Suprapubic skin (tissue), 4 donors: ENCODE measurements around the gene KLK2. TPM values are rescaled to one million over a fixed set of nuclear protein-coding genes. Genes with fewer than 3 reads are reported as not detected.

ENCODE experiments used
- DNase-seq, 2 donors: peaks; one replicate each; pipeline ENCODE4 v3.0.0-alpha.2; 2019; ENCODE audit warnings: low spot score in 2 of 2
- H3K27ac ChIP-seq: fragments of 200-600 bp; sonication (generic); one replicate; pipeline ENCODE4 v1.5.1; 2019
- H3K27me3 ChIP-seq: fragments of 200-600 bp; sonication (generic); one replicate; pipeline ENCODE4 v1.5.1; 2019
- H3K36me3 ChIP-seq: fragments of 200-600 bp; sonication (generic); one replicate; pipeline ENCODE4 v1.5.1; 2019
- H3K4me1 ChIP-seq: fragments of 200-600 bp; sonication (generic); one replicate; pipeline ENCODE4 v1.5.1; 2019
- H3K4me3 ChIP-seq: fragments of 200-600 bp; sonication (generic); one replicate; pipeline ENCODE4 v1.5.1; 2019; ENCODE audit warnings: mild to moderate bottlenecking
- H3K9me3 ChIP-seq: fragments of 200-600 bp; sonication (generic); one replicate; pipeline ENCODE4 v1.5.1; 2019
- EP300 ChIP-seq: sonication (generic); formaldehyde crosslinking; IDR thresholded peaks from one replicate; pipeline ENCODE4 v1.6.1; 2017; ENCODE audit warnings: antibody characterized with exemption
- POLR2A ChIP-seq, 2 donors: fragments of 450-650 bp; IDR thresholded peaks; one replicate each; pipeline ENCODE4 v1.6.1; 2017; ENCODE audit warnings: antibody characterized with exemption in 2 of 2, mild to moderate bottlenecking in 2 of 2, moderate library complexity in 2 of 2
- POLR2AphosphoS5 ChIP-seq, 3 donors: sonication (generic); formaldehyde crosslinking; IDR thresholded peaks; one replicate each; pipeline ENCODE4 v1.6.1; 2017; ENCODE audit warnings: antibody characterized with exemption in 3 of 3
- WGBS: methylation state at CpG from one replicate; pipeline ENCODE4 v1.1.5; 2018; 5-methylcytosine and 5-hydroxymethylcytosine counted together
- total RNA-seq, 4 donors: library from RNA; depleted of rRNA; stranded (reverse); fragments of >200 nt; gene quantifications; one replicate each; pipeline ENCODE4 v1.1.0, GENCODE V29; 2016
- TF ChIP-seq, protein P1 (sequence below), 2 donors: fragments of 200-600 bp in 1 of 2; fragments of 450-650 bp in 1 of 2; sonication (generic) in 1 of 2; IDR thresholded peaks; one replicate each; pipeline ENCODE4 v1.5.1; 2016 to 2019; ENCODE audit warnings: antibody characterized with exemption in 2 of 2, mild to moderate bottlenecking in 1 of 2, moderate library complexity in 1 of 2

The KLK2 gene
- total RNA-seq, 4 donors from 2014 or later: not detected

DNA sequence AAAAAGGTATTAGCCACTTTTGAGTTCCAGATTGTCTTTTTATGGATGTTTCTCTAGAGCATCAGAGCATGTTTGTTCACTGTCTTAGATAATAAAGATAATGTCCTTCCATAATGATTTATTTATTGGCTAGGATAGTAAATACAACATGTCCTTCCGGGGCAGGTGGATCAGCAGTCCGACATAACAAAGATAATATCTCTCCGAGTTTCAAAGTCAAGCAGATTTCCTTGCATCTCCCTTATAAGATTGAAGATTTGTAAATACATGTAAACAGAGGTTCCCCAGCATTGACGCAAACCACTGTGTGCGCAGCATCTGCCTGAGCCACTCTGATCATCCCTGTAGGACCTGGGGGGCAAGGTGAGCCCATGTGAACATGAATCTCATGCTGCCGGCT lies 31.1 kb upstream of the KLK2 start:
- Histone ChIP-seq H3K4me3 (no peak overlapping the region), H3K4me1 (no peaks in the 10 kb centered on the region), H3K9me3 (no peaks in the 10 kb centered on the region), H3K36me3 (no peaks in the 10 kb centered on the region), H3K27me3 (peaks cover 25% of the 10 kb centered on the region), H3K27ac (no peak overlapping the region)
- no peak for DNase-seq
- TF ChIP-seq, protein P1, sequence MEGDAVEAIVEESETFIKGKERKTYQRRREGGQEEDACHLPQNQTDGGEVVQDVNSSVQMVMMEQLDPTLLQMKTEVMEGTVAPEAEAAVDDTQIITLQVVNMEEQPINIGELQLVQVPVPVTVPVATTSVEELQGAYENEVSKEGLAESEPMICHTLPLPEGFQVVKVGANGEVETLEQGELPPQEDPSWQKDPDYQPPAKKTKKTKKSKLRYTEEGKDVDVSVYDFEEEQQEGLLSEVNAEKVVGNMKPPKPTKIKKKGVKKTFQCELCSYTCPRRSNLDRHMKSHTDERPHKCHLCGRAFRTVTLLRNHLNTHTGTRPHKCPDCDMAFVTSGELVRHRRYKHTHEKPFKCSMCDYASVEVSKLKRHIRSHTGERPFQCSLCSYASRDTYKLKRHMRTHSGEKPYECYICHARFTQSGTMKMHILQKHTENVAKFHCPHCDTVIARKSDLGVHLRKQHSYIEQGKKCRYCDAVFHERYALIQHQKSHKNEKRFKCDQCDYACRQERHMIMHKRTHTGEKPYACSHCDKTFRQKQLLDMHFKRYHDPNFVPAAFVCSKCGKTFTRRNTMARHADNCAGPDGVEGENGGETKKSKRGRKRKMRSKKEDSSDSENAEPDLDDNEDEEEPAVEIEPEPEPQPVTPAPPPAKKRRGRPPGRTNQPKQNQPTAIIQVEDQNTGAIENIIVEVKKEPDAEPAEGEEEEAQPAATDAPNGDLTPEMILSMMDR (IDR thresholded peaks at IDR 0.05): no peak
- no peak for TF ChIP-seq POLR2A (IDR thresholded peaks at IDR 0.05)
- no peak for TF ChIP-seq EP300
- TF ChIP-seq POLR2AphosphoS5 (IDR thresholded peaks at IDR 0.05): no peak
- WGBS: 87% methylated on average over 6 of the region's 6 CpGs

DNA sequence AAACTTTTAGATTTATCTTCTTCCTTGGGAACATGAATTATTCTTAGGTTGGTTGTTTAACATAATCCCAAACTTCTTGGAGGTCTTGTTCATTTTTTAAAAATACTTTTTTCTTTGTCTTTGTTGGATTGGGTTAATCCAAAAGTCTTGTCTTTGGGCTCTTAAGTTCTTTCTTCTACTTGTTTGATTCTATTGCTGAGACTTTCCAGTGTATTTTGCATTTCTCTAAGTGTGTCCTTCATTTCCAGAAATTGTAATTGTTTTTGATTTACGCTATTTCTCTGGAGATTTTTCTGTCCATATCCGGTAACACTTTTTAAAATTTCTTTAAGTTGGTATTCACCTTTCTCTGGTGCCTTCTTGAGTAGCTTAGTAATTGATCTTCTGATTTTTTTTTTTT lies 30.0 kb upstream of the KLK2 start:
- TF ChIP-seq, protein P1 (IDR thresholded peaks at IDR 0.05): no peak
- TF ChIP-seq POLR2A (IDR thresholded peaks at IDR 0.05): no peak
- no peak overlapping the region for H3K27ac ChIP-seq
- H3K27me3 ChIP-seq: peaks cover 23% of the 10 kb centered on the region
- H3K4me3 ChIP-seq: no peak overlapping the region
- H3K36me3 ChIP-seq: no peaks in the 10 kb centered on the region
- no peaks in the 10 kb centered on the region for H3K4me1 ChIP-seq
- no peak for DNase-seq
- WGBS: 96% methylated on average over 2 of the region's 2 CpGs
- no peaks in the 10 kb centered on the region for H3K9me3 ChIP-seq

DNA sequence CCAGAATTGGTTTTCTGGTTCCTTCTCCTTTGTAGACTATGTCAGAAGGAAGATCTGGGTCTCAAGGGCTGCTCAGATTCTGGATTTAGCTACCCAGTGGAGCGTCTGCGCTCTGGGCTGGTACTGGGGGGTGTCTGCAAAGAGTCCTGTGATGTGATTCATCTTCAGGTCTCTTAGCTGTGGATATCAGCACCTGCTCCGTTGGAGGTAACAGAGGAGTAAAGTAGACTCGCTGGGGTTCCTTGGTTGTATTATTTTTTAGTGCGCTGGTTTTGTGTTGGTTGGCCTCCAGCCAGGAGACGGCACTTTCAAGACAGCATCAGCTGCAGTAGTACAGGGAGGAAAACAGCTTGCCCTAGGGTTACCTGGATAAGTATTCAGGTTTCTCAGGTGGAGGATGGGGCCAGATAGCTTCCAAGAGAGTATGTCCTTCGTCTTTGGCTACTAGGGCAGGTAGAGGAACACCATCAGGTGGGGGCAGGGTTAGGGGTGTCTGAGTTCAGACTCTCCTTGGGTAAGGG lies 29.5 kb upstream of the KLK2 start:
- no peaks in the 10 kb centered on the region for H3K9me3 ChIP-seq
- no peak for TF ChIP-seq POLR2A (IDR thresholded peaks at IDR 0.05)
- TF ChIP-seq, protein P1 (IDR thresholded peaks at IDR 0.05): no peak
- no peak for TF ChIP-seq EP300
- no peak for TF ChIP-seq POLR2AphosphoS5 (IDR thresholded peaks at IDR 0.05)
- peaks cover 25% of the 10 kb centered on the region for H3K27me3 ChIP-seq
- H3K4me3 ChIP-seq: no peak overlapping the region
- DNase-seq: no peak
- H3K4me1 ChIP-seq: no peaks in the 10 kb centered on the region
- no peaks in the 10 kb centered on the region for H3K36me3 ChIP-seq
- H3K27ac ChIP-seq: no peak overlapping the region
- 69% methylated on average over 7 of the region's 7 CpGs for WGBS

DNA sequence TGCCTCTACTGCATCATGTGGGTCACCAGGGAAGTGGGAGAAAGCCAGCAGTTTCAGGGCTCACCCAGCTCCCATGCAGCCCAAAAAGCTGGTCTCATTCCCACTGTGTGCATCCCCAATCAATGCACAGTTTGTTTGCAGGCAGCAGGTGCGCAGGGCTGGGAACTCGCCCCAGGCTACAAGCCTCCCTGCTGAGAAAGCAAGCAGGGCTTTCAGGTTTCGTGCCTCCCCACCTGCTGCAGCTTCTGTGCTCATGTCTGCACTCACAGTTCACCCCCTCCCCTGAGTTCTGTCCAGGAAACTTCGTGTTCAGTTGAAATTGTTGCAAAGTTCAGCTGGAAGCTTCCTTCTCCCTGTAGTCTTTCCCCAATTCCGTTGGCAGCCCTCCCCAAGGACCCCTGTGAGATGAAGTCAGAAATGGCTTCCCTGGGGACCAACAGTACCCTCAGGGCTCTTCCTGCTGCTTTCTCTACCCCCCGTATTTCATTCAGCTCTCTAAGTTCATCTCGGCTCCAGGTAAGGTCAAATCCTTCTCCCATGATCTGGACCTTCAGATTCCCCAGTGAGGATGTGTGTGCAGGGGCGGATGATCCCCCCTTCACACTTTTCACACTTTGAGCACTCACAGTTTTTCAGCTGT lies 28.8 kb upstream of the KLK2 start:
- no peak for DNase-seq
- Histone ChIP-seq H3K27me3 (peaks cover 23% of the 10 kb centered on the region), H3K27ac (no peak overlapping the region), H3K36me3 (no peaks in the 10 kb centered on the region), H3K4me3 (no peak overlapping the region), H3K4me1 (no peaks in the 10 kb centered on the region), H3K9me3 (no peaks in the 10 kb centered on the region)
- TF ChIP-seq EP300 (no peak), POLR2A (IDR thresholded peaks at IDR 0.05) (no peak), POLR2AphosphoS5 (IDR thresholded peaks at IDR 0.05) (no peak)
- TF ChIP-seq, protein P1 (IDR thresholded peaks at IDR 0.05): no peak
- 52% methylated on average over 6 of the region's 8 CpGs for WGBS

DNA sequence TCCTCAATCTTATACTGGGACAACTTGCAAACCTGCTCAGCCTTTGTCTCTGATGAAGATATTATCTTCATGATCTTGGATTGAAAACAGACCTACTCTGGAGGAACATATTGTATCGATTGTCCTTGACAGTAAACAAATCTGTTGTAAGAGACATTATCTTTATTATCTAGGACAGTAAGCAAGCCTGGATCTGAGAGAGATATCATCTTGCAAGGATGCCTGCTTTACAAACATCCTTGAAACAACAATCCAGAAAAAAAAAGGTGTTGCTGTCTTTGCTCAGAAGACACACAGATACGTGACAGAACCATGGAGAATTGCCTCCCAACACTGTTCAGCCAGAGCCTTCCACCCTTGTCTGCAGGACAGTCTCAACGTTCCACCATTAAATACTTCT lies 22.5 kb upstream of the KLK2 start:
- H3K27me3 ChIP-seq: peaks cover 44% of the 10 kb centered on the region

More for the DNA sequence above, 22.5 kb upstream of the KLK2 start:
- Histone ChIP-seq H3K27ac (no peak overlapping the region), H3K9me3 (no peaks in the 10 kb centered on the region), H3K36me3 (no peaks in the 10 kb centered on the region), H3K4me3 (no peak overlapping the region), H3K4me1 (no peaks in the 10 kb centered on the region)
- WGBS: 52% methylated on average over 3 of the region's 3 CpGs
- DNase-seq: no peak
- TF ChIP-seq EP300: no peak
- no peak for TF ChIP-seq POLR2A (IDR thresholded peaks at IDR 0.05)
- TF ChIP-seq POLR2AphosphoS5 (IDR thresholded peaks at IDR 0.05): no peak
- TF ChIP-seq, protein P1 (IDR thresholded peaks at IDR 0.05): no peak
